ENCODE data around the gene ZNF19.

DNA sequence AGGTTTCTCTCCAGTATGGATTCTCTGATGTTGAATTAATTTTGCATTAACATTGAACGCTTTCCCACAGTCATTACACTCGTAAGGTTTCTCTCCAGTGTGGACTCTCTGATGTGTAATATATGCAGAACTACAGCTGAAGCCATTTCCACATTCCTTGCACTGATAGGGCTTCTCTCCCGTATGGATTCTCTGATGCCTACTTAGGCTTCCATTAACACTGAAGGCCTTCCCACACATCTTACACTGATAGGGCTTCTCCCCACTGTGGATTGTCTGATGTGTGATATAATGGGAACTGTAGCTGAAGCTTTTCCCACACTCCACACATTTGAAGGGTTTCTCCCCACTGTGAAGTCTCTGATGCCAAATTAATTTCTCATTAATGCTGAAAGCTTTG, 40.1 kb downstream of the ZNF19 start:
- no peak for TF ChIP-seq POLR2A (IDR thresholded peaks at IDR 0.05)
- TF ChIP-seq, protein P1, sequence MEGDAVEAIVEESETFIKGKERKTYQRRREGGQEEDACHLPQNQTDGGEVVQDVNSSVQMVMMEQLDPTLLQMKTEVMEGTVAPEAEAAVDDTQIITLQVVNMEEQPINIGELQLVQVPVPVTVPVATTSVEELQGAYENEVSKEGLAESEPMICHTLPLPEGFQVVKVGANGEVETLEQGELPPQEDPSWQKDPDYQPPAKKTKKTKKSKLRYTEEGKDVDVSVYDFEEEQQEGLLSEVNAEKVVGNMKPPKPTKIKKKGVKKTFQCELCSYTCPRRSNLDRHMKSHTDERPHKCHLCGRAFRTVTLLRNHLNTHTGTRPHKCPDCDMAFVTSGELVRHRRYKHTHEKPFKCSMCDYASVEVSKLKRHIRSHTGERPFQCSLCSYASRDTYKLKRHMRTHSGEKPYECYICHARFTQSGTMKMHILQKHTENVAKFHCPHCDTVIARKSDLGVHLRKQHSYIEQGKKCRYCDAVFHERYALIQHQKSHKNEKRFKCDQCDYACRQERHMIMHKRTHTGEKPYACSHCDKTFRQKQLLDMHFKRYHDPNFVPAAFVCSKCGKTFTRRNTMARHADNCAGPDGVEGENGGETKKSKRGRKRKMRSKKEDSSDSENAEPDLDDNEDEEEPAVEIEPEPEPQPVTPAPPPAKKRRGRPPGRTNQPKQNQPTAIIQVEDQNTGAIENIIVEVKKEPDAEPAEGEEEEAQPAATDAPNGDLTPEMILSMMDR (IDR thresholded peaks at IDR 0.05), result no peak
- TF ChIP-seq EP300 (IDR thresholded peaks at IDR 0.05; ENCODE audit: low read depth), result no peak
- no peak for TF ChIP-seq POLR2AphosphoS5 (IDR thresholded peaks at IDR 0.05)
